ENCODE measurements around the gene ADAMTS14. TPM values are rescaled to one million over a fixed set of nuclear protein-coding genes. Genes with fewer than 3 reads are reported as not detected.
A peak's percentile ranks its signal among the peaks of the same experiment; 100 is the strongest.

Gene ADAMTS14
- total RNA-seq, 2 experiments from 2014 or later, result not detected

- Mint-ChIP-seq H3K4me3 (no peak overlapping the region), H3K4me1 (ENCODE audit: low read depth) (no peaks in the 10 kb centered on the region), H3K27ac (no peak overlapping the region), H3K36me3 (ENCODE audit: low read depth) (no peaks in the 10 kb centered on the region), H3K9me3 (no peaks in the 10 kb centered on the region), H3K27me3 (no peaks in the 10 kb centered on the region)
- no peak for DNase-seq
- ChIA-PET POLR2A (no interaction called here), CTCF (interaction anchor here (0.5 kb wide), 1 partner anchor 304 kb away, joined by 3 read pairs; no protein-coding TSS in a partner anchor)
- intact Hi-C loops (cut with DNase I, micrococcal nuclease), result no loop called here
- TF ChIP-seq CTCF (IDR thresholded peaks at IDR 0.05), result no peak
- H3K36me3 ChIP-seq (ENCODE audit: insufficient read depth, low read length), result no peaks in the 10 kb centered on the region
- no peak for ATAC-seq (ENCODE audit: poor library complexity)
- no peaks in the 10 kb centered on the region for H3K27me3 ChIP-seq (ENCODE audit: control insufficient read depth in 1 of 2, insufficient read depth in 2 of 2, low read length in 2 of 2)
- no peaks in the 10 kb centered on the region for H3K9me3 ChIP-seq (ENCODE audit: control insufficient read depth in 1 of 2, insufficient read depth in 1 of 2, low read length in 2 of 2)
- no peaks in the 10 kb centered on the region for H3K4me1 ChIP-seq (ENCODE audit: insufficient read depth, low read length)
- H3K27ac ChIP-seq (ENCODE audit: low read depth in 1 of 2, low read length in 2 of 2), result no peak overlapping the region
- no peak overlapping the region for H3K4me3 ChIP-seq (ENCODE audit: low read length)
Measured at GRCh38 chr10:70740406-70741288, 68.3 kb downstream of the ADAMTS14 start.

- no peaks in the 10 kb centered on the region for H3K4me1 ChIP-seq (ENCODE audit: insufficient read depth, low read length)
- H3K9me3 ChIP-seq (ENCODE audit: control insufficient read depth in 1 of 2, insufficient read depth in 1 of 2, low read length in 2 of 2), result no peaks in the 10 kb centered on the region
- H3K27ac Mint-ChIP-seq, result no peak overlapping the region
- no peaks in the 10 kb centered on the region for H3K4me1 Mint-ChIP-seq (ENCODE audit: low read depth)
- no peak for ATAC-seq (ENCODE audit: poor library complexity)
- H3K27me3 ChIP-seq (ENCODE audit: control insufficient read depth in 1 of 2, insufficient read depth in 2 of 2, low read length in 2 of 2), result no peaks in the 10 kb centered on the region
- DNase-seq, result peak in 2 of 14 experiments; percentile 21 to 39
- no peaks in the 10 kb centered on the region for H3K36me3 Mint-ChIP-seq (ENCODE audit: low read depth)
- no peaks in the 10 kb centered on the region for H3K27me3 Mint-ChIP-seq
- H3K4me3 ChIP-seq (ENCODE audit: low read length), result no peak overlapping the region
- no peak overlapping the region for H3K27ac ChIP-seq (ENCODE audit: low read depth in 1 of 2, low read length in 2 of 2)
- intact Hi-C loops (cut with DNase I, micrococcal nuclease), result no loop called here
- ChIA-PET CTCF (interaction anchor here (0.7 kb wide), 1 partner anchor 490 kb away, joined by 3 read pairs; no protein-coding TSS in a partner anchor), POLR2A (no interaction called here)
- no peak overlapping the region for H3K4me3 Mint-ChIP-seq
- TF ChIP-seq CTCF (IDR thresholded peaks at IDR 0.05), result no peak
- H3K9me3 Mint-ChIP-seq, result no peaks in the 10 kb centered on the region
- H3K36me3 ChIP-seq (ENCODE audit: insufficient read depth, low read length), result no peaks in the 10 kb centered on the region
Measured at GRCh38 chr10:70742537-70743429, 70.5 kb downstream of the ADAMTS14 start.

- Mint-ChIP-seq H3K9me3 (no peaks in the 10 kb centered on the region), H3K4me3 (no peak overlapping the region), H3K27me3 (no peaks in the 10 kb centered on the region), H3K27ac (no peak overlapping the region), H3K4me1 (ENCODE audit: low read depth) (no peaks in the 10 kb centered on the region), H3K36me3 (ENCODE audit: low read depth) (no peaks in the 10 kb centered on the region)
- H3K27ac ChIP-seq (ENCODE audit: low read depth in 1 of 2, low read length in 2 of 2), result no peak overlapping the region
- DNase-seq (no peak), ATAC-seq (ENCODE audit: poor library complexity) (no peak)
- ChIA-PET POLR2A (no interaction called here), CTCF (no interaction called here)
- no peak overlapping the region for H3K4me3 ChIP-seq (ENCODE audit: low read length)
- H3K27me3 ChIP-seq (ENCODE audit: control insufficient read depth in 1 of 2, insufficient read depth in 2 of 2, low read length in 2 of 2), result no peaks in the 10 kb centered on the region
- TF ChIP-seq CTCF (IDR thresholded peaks at IDR 0.05), result no peak
- H3K9me3 ChIP-seq (ENCODE audit: control insufficient read depth in 1 of 2, insufficient read depth in 1 of 2, low read length in 2 of 2), result no peaks in the 10 kb centered on the region
- H3K4me1 ChIP-seq (ENCODE audit: insufficient read depth, low read length), result no peaks in the 10 kb centered on the region
- intact Hi-C loops (cut with DNase I, micrococcal nuclease), result no loop called here
- no peaks in the 10 kb centered on the region for H3K36me3 ChIP-seq (ENCODE audit: insufficient read depth, low read length)
Measured at GRCh38 chr10:70743430-70743788, 71.1 kb downstream of the ADAMTS14 start.
